Central memory CD8-positive, alpha-beta T cell (primary cell): ENCODE measurements around the gene LHFPL3.

Source experiments
- ATAC-seq: fragments of 150-1000 bp; cut with Tn5 transposase; replicated peaks from 2 replicates; pipeline ENCODE4 v1.10.0; 2022; ENCODE audit warnings: mild to moderate bottlenecking, moderate FRiP score, moderate number of reproducible peaks; ENCODE audit not compliant: poor library complexity, severe bottlenecking; ENCODE audit errors: extremely low read depth
- DNase-seq, 2 donors: peaks; one replicate each; pipeline ENCODE4 v3.0.0; 2021; ENCODE audit warnings: low spot score in 2 of 2
- H3K27ac Mint-ChIP-seq: one replicate; pipeline ENCODE4 v1.8.0; 2022; ENCODE audit warnings: low read depth, mild to moderate bottlenecking, moderate library complexity, mixed read lengths
- H3K27me3 Mint-ChIP-seq: one replicate; pipeline ENCODE4 v1.8.0; 2022; ENCODE audit warnings: mixed read lengths
- H3K36me3 Mint-ChIP-seq: one replicate; pipeline ENCODE4 v1.8.0; 2022; ENCODE audit warnings: mild to moderate bottlenecking, moderate library complexity, mixed read lengths; ENCODE audit not compliant: insufficient read depth
- H3K4me1 Mint-ChIP-seq: one replicate; pipeline ENCODE4 v1.8.0; 2022; ENCODE audit warnings: mixed read lengths
- H3K4me3 Mint-ChIP-seq: one replicate; pipeline ENCODE4 v1.8.0; 2022; ENCODE audit warnings: mild to moderate bottlenecking, moderate library complexity, mixed read lengths
- H3K9me3 Mint-ChIP-seq: one replicate; pipeline ENCODE4 v1.8.0; 2022; ENCODE audit warnings: mixed read lengths

The LHFPL3 gene

GRCh38 chr7:104804696-104805095, 476.3 kb downstream of the LHFPL3 start:
- H3K36me3 Mint-ChIP-seq, result no peaks in the 10 kb centered on the region
- DNase-seq, result no peak

GRCh38 chr7:104805449-104806317, 477.3 kb downstream of the LHFPL3 start:
- H3K9me3 Mint-ChIP-seq, result no peaks in the 10 kb centered on the region
- no peaks in the 10 kb centered on the region for H3K4me1 Mint-ChIP-seq
- H3K27me3 Mint-ChIP-seq, result peaks cover 69% of the 10 kb centered on the region
- ATAC-seq, result no peak
- no peak for DNase-seq
- no peaks in the 10 kb centered on the region for H3K36me3 Mint-ChIP-seq
- no peak overlapping the region for H3K27ac Mint-ChIP-seq
- H3K4me3 Mint-ChIP-seq, result no peak overlapping the region

More at GRCh38 chr7:104804696-104805095, 476.3 kb downstream of the LHFPL3 start:
- Mint-ChIP-seq H3K27ac (no peak overlapping the region), H3K27me3 (peaks cover 68% of the 10 kb centered on the region), H3K4me1 (no peaks in the 10 kb centered on the region), H3K9me3 (no peaks in the 10 kb centered on the region), H3K4me3 (no peak overlapping the region)
- no peak for ATAC-seq

GRCh38 chr7:104807671-104808070, 479.3 kb downstream of the LHFPL3 start:
- H3K27ac Mint-ChIP-seq, result no peak overlapping the region
- DNase-seq, result no peak
- H3K4me3 Mint-ChIP-seq, result no peak overlapping the region
- H3K36me3 Mint-ChIP-seq, result no peaks in the 10 kb centered on the region
- H3K27me3 Mint-ChIP-seq, result peaks cover 78% of the 10 kb centered on the region
- no peak for ATAC-seq
- H3K9me3 Mint-ChIP-seq, result no peaks in the 10 kb centered on the region
- H3K4me1 Mint-ChIP-seq, result no peaks in the 10 kb centered on the region

GRCh38 chr7:104809906-104810305, 481.5 kb downstream of the LHFPL3 start:
- Mint-ChIP-seq H3K27me3 (peaks cover 62% of the 10 kb centered on the region), H3K36me3 (no peaks in the 10 kb centered on the region), H3K4me3 (no peak overlapping the region), H3K27ac (no peak overlapping the region), H3K4me1 (no peaks in the 10 kb centered on the region), H3K9me3 (no peaks in the 10 kb centered on the region)
- ATAC-seq (no peak), DNase-seq (no peak)

- no peaks in the 10 kb centered on the region for H3K4me1 Mint-ChIP-seq
- no peak overlapping the region for H3K27ac Mint-ChIP-seq
- no peak overlapping the region for H3K4me3 Mint-ChIP-seq
- no peak for ATAC-seq
- H3K27me3 Mint-ChIP-seq, result peaks cover 43% of the 10 kb centered on the region
- DNase-seq, result no peak
- no peaks in the 10 kb centered on the region for H3K9me3 Mint-ChIP-seq
- H3K36me3 Mint-ChIP-seq, result peaks cover 2% of the 10 kb centered on the region
Observed at GRCh38 chr7:104814126-104814525, 485.7 kb downstream of the LHFPL3 start.

- ATAC-seq (no peak), DNase-seq (no peak)
- Mint-ChIP-seq H3K27ac (no peak overlapping the region), H3K27me3 (peaks cover 39% of the 10 kb centered on the region), H3K9me3 (no peaks in the 10 kb centered on the region), H3K4me1 (no peaks in the 10 kb centered on the region), H3K36me3 (peaks cover 2% of the 10 kb centered on the region), H3K4me3 (no peak overlapping the region)
Observed at GRCh38 chr7:104814671-104815400, 486.4 kb downstream of the LHFPL3 start.

DNA sequence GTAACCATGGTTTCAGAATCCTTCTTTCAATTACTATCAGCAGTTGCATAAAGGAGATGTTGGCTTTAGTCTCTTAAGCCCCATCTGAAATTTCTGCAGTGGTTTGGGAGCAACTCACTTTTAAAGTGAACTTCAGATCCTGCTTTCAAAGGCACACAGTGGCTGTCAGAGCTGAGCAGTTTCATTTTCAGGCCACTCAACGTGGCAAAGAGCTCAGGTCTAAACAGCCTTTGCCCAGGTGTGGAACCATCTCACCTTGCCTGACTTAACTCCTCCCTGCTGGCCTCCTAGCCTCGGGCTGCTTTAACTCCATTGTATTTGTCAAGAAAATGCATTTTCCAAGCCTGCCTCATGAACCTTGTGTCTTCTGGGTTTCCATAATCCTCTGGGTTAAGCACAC, 488.1 kb downstream of the LHFPL3 start:
- no peaks in the 10 kb centered on the region for H3K4me1 Mint-ChIP-seq
- H3K27ac Mint-ChIP-seq, result no peak overlapping the region
- no peak overlapping the region for H3K4me3 Mint-ChIP-seq
- peaks cover 22% of the 10 kb centered on the region for H3K27me3 Mint-ChIP-seq
- no peak for ATAC-seq
- no peaks in the 10 kb centered on the region for H3K9me3 Mint-ChIP-seq
- H3K36me3 Mint-ChIP-seq, result peaks cover 2% of the 10 kb centered on the region
- DNase-seq, result no peak

GRCh38 chr7:104818961-104819880, 490.8 kb downstream of the LHFPL3 start:
- H3K27ac Mint-ChIP-seq, result no peak overlapping the region
- ATAC-seq, result no peak
- no peaks in the 10 kb centered on the region for H3K9me3 Mint-ChIP-seq
- no peaks in the 10 kb centered on the region for H3K4me1 Mint-ChIP-seq
- no peak for DNase-seq
- peaks cover 2% of the 10 kb centered on the region for H3K36me3 Mint-ChIP-seq
- H3K27me3 Mint-ChIP-seq, result peaks cover 14% of the 10 kb centered on the region
- H3K4me3 Mint-ChIP-seq, result no peak overlapping the region

GRCh38 chr7:104820836-104821535, 492.6 kb downstream of the LHFPL3 start:
- no peak for ATAC-seq
- H3K27ac Mint-ChIP-seq, result no peak overlapping the region
- peaks cover 14% of the 10 kb centered on the region for H3K27me3 Mint-ChIP-seq

GRCh38 chr7:104823177-104823576, 494.8 kb downstream of the LHFPL3 start:
- ATAC-seq, result no peak
- Mint-ChIP-seq H3K9me3 (no peaks in the 10 kb centered on the region), H3K4me3 (no peak overlapping the region), H3K36me3 (peaks cover 1% of the 10 kb centered on the region), H3K4me1 (no peaks in the 10 kb centered on the region), H3K27ac (no peak overlapping the region), H3K27me3 (no peaks in the 10 kb centered on the region)
- no peak for DNase-seq

More at GRCh38 chr7:104820836-104821535, 492.6 kb downstream of the LHFPL3 start:
- no peak for DNase-seq
- Mint-ChIP-seq H3K36me3 (peaks cover 2% of the 10 kb centered on the region), H3K4me1 (no peaks in the 10 kb centered on the region), H3K9me3 (no peaks in the 10 kb centered on the region), H3K4me3 (no peak overlapping the region)

DNA sequence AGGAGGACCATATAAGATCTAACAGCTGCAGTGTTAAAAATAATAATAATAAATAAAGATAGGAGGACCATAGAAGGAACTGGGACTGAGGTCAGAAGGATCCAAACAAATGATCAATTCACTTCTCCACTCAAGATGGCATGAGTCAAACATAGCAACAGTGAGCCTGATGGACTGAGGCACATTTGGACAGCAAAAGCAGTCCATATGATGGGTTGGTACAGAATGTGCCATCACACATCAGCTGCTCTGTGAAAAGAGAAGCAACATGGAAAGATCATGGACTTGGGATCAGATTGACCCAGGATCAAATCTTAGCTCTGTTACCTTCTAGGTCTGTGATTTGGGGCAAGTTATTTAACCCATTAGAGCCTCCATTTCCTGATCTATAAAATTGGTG, 496.7 kb downstream of the LHFPL3 start:
- H3K9me3 Mint-ChIP-seq, result no peaks in the 10 kb centered on the region
- H3K36me3 Mint-ChIP-seq, result no peaks in the 10 kb centered on the region
- no peak overlapping the region for H3K27ac Mint-ChIP-seq
- no peaks in the 10 kb centered on the region for H3K27me3 Mint-ChIP-seq
- DNase-seq (no peak), ATAC-seq (no peak)
- no peak overlapping the region for H3K4me3 Mint-ChIP-seq
- no peaks in the 10 kb centered on the region for H3K4me1 Mint-ChIP-seq

DNA sequence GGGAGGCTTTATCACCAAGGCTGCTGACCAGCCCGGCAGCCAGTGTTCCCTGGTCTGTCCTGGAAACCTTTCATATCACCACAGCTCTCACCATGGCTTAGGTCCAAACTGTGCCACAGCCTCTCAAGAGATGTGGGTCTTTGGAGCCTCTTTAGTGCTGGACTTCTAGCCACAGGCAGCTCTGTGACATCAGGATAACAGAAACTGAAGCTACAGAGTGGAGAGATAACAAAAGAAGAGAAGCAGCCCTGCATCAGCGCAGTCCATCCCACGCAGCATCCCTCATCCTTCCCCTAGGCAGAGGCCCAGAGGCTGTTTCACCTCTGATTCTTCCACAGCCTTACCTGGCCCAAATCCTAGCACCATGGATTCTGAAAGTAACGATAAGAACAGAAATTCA, 497.7 kb downstream of the LHFPL3 start:
- Mint-ChIP-seq H3K27ac (no peak overlapping the region), H3K36me3 (no peaks in the 10 kb centered on the region), H3K4me1 (no peaks in the 10 kb centered on the region), H3K9me3 (no peaks in the 10 kb centered on the region), H3K27me3 (peaks cover 1% of the 10 kb centered on the region), H3K4me3 (no peak overlapping the region)
- no peak for DNase-seq
- no peak for ATAC-seq
